Vagina (tissue), 2 donors: ENCODE data around the gene SMYD1. TPM values are rescaled to one million over a fixed set of nuclear protein-coding genes. Genes with fewer than 3 reads are reported as not detected.

ENCODE experiments used
- DNase-seq, 2 donors: peaks; one replicate each; pipeline ENCODE4 v3.0.0-alpha.2; 2017; ENCODE audit errors: extremely low spot score in 2 of 2
- H3K27ac ChIP-seq: fragments of 200-600 bp; sonication (generic); one replicate; pipeline ENCODE4 v1.5.1; 2019
- H3K27me3 ChIP-seq: fragments of 200-600 bp; sonication (generic); one replicate; pipeline ENCODE4 v1.5.1; 2019
- H3K36me3 ChIP-seq, 2 donors: fragments of 200-600 bp; sonication (generic); one replicate each; pipeline ENCODE4 v1.5.1; 2017 to 2019
- H3K4me1 ChIP-seq: fragments of 200-600 bp; sonication (generic); one replicate; pipeline ENCODE4 v1.5.1; 2019
- H3K4me3 ChIP-seq, 2 donors: fragments of 200-600 bp; sonication (generic); 1 replicate in 1 of 2; 2 replicates in 1 of 2; pipeline ENCODE4 v1.5.1; 2016 to 2019
- H3K9me3 ChIP-seq: fragments of 200-600 bp; sonication (generic); one replicate; pipeline ENCODE4 v1.5.1; 2019
- POLR2A ChIP-seq, 2 donors: fragments of 450-650 bp; IDR thresholded peaks; one replicate each; pipeline ENCODE4 v1.6.1; 2017; ENCODE audit warnings: antibody characterized with exemption in 2 of 2, mild to moderate bottlenecking in 2 of 2, moderate library complexity in 2 of 2
- POLR2AphosphoS5 ChIP-seq, 2 donors: sonication (generic); formaldehyde crosslinking; IDR thresholded peaks; one replicate each; pipeline ENCODE4 v1.9.0; 2017; ENCODE audit warnings: antibody characterized with exemption in 2 of 2, mild to moderate bottlenecking in 2 of 2, low read depth in 1 of 2; ENCODE audit not compliant: insufficient read depth in 1 of 2
- intact Hi-C: fragments of 100-400 bp; cut with DNase I; formaldehyde crosslinking; loops from one replicate; pipeline ENCODE4 v1.15.1; 2023
- total RNA-seq: library from RNA; depleted of rRNA; stranded (reverse); fragments of >200 nt; gene quantifications from one replicate; pipeline ENCODE4 v1.2.3, GENCODE V29; 2016
- TF ChIP-seq, protein P1 (sequence below), 3 experiments: fragments of 450-650 bp in 2 of 3; fragments of 200-600 bp in 1 of 3; sonication (generic) in 1 of 3; IDR thresholded peaks; one replicate each; pipeline ENCODE4 v1.5.1; 2017 to 2019; ENCODE audit warnings: antibody characterized with exemption in 3 of 3, mild to moderate bottlenecking in 2 of 3, moderate library complexity in 2 of 3

Gene SMYD1
- total RNA-seq, 1 donor from 2014 or later = not detected

DNA sequence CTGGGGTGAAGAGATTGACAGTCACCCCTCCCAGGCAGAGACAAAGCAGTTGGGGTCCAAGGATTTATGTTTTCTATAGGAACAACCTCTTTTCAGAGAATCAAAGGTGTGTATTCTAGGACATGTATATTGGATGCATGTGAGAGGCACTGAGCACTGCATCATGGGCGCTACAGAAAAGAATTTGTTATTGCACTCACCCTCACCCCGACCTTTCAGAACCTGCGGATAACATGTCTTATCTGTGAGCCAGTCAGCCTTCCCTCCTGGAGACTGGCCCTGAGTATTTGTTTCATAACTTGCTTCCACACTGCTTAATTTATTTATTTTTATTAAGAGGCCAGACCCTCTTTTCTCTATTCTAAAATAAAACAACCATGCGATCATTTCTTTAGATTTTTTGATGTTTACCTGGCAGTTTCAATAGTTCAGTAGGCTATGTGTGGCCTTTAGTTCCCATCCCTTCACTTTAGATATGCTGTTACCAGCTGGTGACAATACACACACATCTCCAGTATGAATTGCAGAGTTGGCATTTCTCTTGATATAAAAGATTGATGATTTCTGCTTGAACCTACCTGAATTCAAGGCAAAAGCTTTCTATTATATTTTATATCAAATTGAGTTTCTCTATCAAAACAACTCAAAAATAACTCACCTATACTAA lies 30.4 kb downstream of the SMYD1 start:
- no peak for DNase-seq
- Histone ChIP-seq H3K9me3 (no peaks in the 10 kb centered on the region), H3K4me3 (no peak overlapping the region), H3K36me3 (no peaks in the 10 kb centered on the region), H3K27me3 (no peaks in the 10 kb centered on the region), H3K27ac (no peak overlapping the region), H3K4me1 (no peaks in the 10 kb centered on the region)
- no peak for TF ChIP-seq POLR2AphosphoS5 (IDR thresholded peaks at IDR 0.05; ENCODE audit: insufficient read depth in 1 of 2, low read depth in 1 of 2)
- TF ChIP-seq, protein P1, sequence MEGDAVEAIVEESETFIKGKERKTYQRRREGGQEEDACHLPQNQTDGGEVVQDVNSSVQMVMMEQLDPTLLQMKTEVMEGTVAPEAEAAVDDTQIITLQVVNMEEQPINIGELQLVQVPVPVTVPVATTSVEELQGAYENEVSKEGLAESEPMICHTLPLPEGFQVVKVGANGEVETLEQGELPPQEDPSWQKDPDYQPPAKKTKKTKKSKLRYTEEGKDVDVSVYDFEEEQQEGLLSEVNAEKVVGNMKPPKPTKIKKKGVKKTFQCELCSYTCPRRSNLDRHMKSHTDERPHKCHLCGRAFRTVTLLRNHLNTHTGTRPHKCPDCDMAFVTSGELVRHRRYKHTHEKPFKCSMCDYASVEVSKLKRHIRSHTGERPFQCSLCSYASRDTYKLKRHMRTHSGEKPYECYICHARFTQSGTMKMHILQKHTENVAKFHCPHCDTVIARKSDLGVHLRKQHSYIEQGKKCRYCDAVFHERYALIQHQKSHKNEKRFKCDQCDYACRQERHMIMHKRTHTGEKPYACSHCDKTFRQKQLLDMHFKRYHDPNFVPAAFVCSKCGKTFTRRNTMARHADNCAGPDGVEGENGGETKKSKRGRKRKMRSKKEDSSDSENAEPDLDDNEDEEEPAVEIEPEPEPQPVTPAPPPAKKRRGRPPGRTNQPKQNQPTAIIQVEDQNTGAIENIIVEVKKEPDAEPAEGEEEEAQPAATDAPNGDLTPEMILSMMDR (IDR thresholded peaks at IDR 0.05) = no peak
- no peak for TF ChIP-seq POLR2A (IDR thresholded peaks at IDR 0.05)
- intact Hi-C loops = no loop called here

DNA sequence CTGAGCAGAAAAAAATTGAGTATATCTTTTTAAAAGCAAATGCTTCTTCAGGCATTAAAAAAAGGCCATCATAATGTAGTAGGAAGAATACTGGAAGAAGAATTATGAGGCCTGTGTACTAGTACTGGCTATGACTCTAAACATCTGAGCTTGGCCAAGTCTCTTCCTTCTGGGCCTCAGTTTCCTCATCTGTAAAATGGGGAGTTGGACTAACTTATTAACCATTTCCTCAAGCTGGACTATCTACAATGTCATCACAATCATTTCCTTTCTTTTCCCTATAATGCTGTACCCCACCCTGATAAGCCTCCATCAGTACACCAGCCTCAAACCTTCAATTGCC lies 30.9 kb downstream of the SMYD1 start:
- intact Hi-C loops = no loop called here
- Histone ChIP-seq H3K4me1 (no peaks in the 10 kb centered on the region), H3K27ac (no peak overlapping the region), H3K4me3 (no peak overlapping the region), H3K9me3 (no peaks in the 10 kb centered on the region), H3K27me3 (no peaks in the 10 kb centered on the region), H3K36me3 (no peaks in the 10 kb centered on the region)
- DNase-seq = no peak
- TF ChIP-seq POLR2A (IDR thresholded peaks at IDR 0.05) = no peak
- no peak for TF ChIP-seq POLR2AphosphoS5 (IDR thresholded peaks at IDR 0.05; ENCODE audit: insufficient read depth in 1 of 2, low read depth in 1 of 2)
- TF ChIP-seq, protein P1 (IDR thresholded peaks at IDR 0.05) = no peak

DNA sequence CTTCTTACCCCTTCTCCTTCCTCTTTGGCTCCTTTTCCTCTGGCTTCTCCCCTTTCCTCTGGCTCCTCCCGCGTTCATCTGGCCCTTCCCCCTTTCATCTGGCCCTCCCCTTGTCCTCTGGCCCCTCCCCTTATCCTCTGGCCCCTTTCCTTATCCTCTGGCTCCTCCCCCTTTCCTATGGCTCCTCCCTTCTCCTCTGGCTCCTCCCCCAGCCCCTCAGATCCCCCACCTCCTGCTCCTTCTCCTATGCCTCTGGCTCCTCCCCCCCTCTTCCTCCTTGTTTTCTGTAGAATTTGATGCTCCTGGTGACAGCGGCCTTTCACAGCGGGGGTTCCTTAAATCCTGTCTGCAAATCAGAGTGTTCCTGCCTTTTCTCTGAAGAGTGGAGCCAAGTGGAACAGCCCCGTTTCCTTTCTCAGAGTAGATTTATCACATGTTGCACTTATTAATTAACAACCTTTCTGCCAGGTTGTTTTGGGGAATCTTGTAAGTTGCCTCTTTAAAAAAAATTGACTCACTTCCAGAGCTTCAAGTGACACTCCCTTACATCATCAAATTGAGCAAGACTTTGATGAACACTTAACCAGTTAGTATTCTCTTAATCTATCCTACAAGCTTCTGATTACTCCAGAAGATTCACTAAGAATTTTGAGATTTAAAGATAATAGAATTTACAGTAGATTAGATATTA lies 32.3 kb downstream of the SMYD1 start:
- Histone ChIP-seq H3K4me1 (no peaks in the 10 kb centered on the region), H3K27ac (no peak overlapping the region), H3K27me3 (no peaks in the 10 kb centered on the region), H3K9me3 (no peaks in the 10 kb centered on the region), H3K36me3 (no peaks in the 10 kb centered on the region), H3K4me3 (no peak overlapping the region)
- intact Hi-C loops = no loop called here
- no peak for DNase-seq
- TF ChIP-seq, protein P1 (IDR thresholded peaks at IDR 0.05) = no peak
- no peak for TF ChIP-seq POLR2AphosphoS5 (IDR thresholded peaks at IDR 0.05; ENCODE audit: insufficient read depth in 1 of 2, low read depth in 1 of 2)
- TF ChIP-seq POLR2A (IDR thresholded peaks at IDR 0.05) = no peak

DNA sequence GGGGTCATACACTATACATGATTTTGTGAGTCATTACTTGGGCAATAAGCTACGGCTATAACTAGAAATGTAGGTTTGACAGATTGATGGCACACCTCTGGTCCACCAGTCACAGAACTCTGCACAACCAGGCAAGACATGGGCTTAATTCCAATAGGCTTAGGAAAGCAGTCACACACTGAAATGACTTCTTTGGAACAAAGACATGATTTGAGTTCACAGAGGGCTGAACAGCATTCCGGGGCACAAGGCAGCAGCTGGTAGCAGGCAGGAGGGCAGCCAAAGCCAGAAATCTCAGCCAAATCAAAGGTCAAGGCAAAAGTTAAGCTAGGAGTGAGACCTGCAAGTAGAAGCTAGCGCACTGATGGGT lies 32.8 kb downstream of the SMYD1 start:
- H3K4me1 ChIP-seq = no peaks in the 10 kb centered on the region
- intact Hi-C loops = no loop called here

More for the DNA sequence above, 32.8 kb downstream of the SMYD1 start:
- Histone ChIP-seq H3K4me3 (no peak overlapping the region), H3K9me3 (no peaks in the 10 kb centered on the region), H3K27me3 (no peaks in the 10 kb centered on the region), H3K36me3 (no peaks in the 10 kb centered on the region), H3K27ac (no peak overlapping the region)
- no peak for TF ChIP-seq POLR2AphosphoS5 (IDR thresholded peaks at IDR 0.05; ENCODE audit: insufficient read depth in 1 of 2, low read depth in 1 of 2)
- TF ChIP-seq, protein P1 (IDR thresholded peaks at IDR 0.05) = no peak
- no peak for TF ChIP-seq POLR2A (IDR thresholded peaks at IDR 0.05)
- DNase-seq = no peak
